ENCODE results near the gene HOPX.
A peak's percentile ranks its signal among the peaks of the same experiment; 100 is the strongest.
"Not testable (repeated sequence)": the region's sequence is repeated elsewhere in the genome, so short reads cannot be mapped to it uniquely, and the experiment has no call there.

HOPX gene

DNA sequence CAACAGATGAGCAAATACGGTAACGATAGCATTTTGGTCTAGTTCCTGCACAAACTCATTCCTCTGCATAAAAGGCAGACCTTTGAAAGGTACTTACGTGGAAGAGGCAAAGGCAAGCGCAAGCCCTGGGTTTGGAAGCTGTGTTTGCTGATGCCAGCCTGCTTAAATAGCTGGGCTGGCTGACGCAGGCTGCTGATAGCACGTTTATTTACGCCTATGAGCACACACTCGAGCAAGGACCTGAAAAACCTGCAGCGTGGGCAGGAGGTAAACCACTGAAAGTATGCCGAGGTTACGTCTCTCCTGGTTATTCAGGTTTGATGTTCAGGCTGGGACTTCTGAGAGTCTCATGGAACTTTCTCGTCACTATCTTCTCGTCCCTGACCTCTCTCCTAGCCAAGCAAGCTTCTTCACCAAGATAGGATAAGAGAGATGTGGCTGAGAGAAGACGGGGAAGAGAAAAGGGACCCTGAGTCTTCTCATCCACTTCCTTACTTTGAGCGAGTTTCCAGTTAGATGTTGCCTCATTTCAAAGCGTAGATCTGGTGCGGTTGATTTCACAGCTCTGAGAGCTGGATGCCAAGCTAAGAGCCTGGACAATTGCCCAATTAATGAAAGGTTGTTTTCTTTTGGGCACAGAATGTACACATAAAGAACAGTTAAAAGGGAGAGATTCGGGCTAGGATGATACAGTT, at the start of gene HOPX:
Gene HOPX, minus strand, starts transcription at position 139 of the 695 bp plus-strand sequence. CDS start 23,480 bp downstream, outside the sequence.
- no peak for DNase-seq (ENCODE audit: low spot score)

GRCh38 chr4:56730097-56730496, 49.0 kb upstream of the HOPX start:
- DNase-seq (ENCODE audit: low spot score): no peak

GRCh38 chr4:56728512-56728911, 47.4 kb upstream of the HOPX start:
- peak; percentile 50 for DNase-seq (ENCODE audit: low spot score)

DNA sequence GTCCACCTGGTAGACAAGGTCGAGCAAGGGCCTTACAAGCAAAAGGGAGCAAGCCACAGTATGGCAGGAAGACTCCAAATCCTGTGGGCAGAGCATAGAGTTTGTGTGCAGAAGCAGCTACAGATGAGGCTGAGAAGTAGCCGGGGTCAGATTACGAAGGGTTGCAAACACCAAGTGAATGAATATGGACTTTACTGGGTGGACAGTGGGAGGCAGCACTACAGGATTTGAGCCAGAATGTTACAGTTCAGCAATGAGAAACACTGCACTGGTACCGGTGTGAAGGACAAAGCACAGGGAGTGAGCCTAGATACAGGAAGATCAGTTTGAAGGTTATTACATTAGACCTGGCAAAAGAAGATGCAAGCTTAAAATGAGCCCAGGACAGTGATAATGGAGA, 46.1 kb upstream of the HOPX start:
- no peak for DNase-seq (ENCODE audit: low spot score)

DNA sequence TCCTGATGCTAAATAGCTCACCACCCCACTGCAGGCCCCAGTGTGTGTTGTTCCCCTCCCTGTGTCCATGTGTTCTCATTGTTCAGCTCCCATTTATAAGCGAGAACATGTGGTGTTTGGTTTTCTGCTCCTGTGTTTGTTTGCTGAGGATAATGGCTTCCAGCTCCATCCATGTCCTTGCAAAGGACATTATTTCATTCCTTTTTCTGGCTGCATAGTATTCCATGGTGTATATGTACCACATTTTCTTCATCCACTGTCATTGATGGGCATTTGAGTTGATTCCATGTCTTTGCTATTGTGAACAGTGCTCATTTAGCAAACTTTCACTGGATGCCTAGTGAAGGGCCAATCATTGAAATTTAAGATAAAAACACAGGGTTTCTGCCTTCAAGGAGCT, 45.5 kb upstream of the HOPX start:
- not testable (repeated sequence) for DNase-seq (ENCODE audit: low spot score)

DNA sequence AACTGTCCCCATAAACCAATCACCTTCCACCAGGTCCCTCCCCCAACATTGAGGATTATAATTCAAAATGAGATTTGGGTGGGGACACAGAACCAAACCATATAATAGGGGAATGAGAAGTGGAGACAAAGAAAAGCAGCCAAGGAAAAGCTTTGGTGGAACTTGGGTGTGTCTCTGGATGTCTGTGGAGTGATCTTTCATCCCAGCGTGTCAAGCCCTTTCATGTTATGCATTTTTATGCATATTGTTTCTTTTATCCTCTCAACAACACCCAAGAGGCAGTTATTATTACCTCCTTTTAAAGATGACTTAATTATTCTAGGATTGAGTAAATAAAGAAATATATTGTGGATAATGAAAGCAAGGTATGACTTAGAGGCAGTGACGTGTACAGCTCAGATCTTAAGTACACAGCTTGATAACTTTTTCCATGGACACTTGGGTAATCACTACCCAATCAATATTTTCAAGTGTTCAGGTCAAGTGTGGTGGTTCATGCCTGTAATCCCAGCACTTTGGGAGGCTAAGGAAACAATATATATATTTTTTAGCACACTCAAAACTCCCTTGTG, 42.6 kb upstream of the HOPX start:
- no peak for DNase-seq (ENCODE audit: low spot score)

DNA sequence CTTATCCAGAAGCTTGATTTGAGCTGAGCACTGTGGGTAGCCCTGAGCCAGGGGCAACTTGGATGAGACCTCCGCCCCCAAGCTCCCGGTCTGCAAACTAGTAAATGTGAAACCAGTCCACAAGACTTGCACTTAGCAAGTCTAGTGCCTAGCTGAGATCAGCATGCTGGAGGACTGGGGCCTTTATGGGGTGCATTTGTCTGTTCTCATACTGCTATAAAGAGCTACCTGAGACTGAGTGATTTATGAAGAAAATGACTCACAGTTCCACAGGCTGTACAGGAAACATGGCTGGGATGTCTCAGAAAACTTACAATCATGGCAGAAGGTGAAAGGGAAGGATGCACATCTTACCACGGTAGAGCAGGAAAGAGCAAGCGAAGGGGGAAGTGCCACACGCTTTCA, 42.1 kb upstream of the HOPX start:
- DNase-seq (ENCODE audit: low spot score): no peak

- no peak for DNase-seq (ENCODE audit: low spot score)
These were observed 27.1 kb upstream of the HOPX start for GRCh38 chr4:56708146-56708545.

GRCh38 chr4:56705966-56706365, 24.9 kb upstream of the HOPX start:
- no peak for DNase-seq (ENCODE audit: low spot score)

- DNase-seq (ENCODE audit: low spot score): no peak
These were observed 24.2 kb upstream of the HOPX start for GRCh38 chr4:56705334-56705733.

DNA sequence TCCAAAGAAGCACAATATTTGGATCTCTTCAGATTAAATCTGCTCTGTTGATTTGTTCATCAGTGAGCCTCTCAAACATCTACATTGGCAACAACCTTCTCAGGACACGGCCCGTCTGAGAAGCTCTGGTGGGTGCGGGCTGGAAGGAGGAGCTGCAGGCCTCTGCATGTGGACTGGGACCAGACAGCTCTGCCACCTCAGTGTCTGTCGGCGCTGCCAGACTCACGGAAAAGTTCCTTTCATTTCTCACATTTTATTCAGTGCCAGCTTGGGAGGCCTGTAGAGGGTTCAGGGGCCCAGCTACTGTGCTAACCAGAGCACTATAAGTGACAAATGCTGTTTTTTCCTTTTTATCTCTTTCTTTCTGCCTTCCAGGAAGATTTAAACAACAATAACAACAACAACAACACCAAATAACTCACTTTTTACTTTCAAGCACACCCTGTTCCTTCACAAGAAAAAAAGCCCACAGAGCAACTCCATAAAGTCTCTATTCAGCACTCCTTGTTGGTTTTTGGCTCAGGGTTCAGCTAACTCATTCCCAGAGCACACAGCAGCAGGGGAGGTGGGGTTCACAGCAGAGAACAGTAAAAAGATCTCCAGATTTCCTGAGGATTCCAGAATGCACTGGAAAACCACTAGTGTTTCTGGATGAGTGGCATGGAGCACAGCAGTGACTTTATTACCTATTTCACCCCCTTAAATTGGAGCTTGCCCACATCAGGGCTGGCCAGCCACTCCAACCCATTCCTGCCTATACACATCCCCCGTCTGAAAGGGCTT, 23.2 kb upstream of the HOPX start:
- DNase-seq (ENCODE audit: low spot score): no peak

GRCh38 chr4:56703378-56703777, 22.3 kb upstream of the HOPX start:
- no peak for DNase-seq (ENCODE audit: low spot score)

DNA sequence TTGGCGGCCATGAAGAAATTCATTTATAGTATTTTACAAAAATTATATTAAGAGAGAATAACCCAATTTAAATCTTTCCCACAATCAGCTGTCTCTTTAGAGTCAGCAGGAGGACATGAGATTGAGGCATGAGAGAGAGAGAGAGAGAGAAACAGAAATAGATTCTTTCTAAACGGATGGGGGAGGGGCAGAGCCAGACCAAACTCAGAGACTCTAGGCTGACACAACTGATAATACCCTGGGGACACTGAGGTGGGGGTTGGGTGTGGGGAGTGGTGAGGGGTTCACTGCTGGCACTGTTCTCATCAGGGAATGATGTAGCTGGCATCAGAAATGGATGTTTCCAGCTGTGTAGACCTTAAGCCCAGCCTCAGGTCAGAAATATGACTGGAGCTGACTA, 20.5 kb upstream of the HOPX start:
- DNase-seq (ENCODE audit: low spot score): no peak

DNA sequence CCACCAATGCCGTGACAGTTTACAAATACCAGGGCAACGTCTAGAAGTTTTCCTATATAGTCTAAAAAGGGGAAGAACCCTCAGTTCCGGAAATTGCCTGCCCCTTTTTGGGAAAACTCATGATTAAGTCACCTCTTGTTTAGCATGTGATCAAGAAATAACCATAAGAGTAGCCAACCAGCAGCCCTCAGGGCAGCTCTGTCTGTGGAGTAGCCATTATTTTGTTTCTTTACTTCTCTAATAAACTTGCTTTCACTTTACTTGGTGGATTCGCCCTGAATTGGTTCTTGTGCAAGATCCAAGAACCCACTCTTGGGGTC, 20.0 kb upstream of the HOPX start:
- no peak for DNase-seq (ENCODE audit: low spot score)

DNA sequence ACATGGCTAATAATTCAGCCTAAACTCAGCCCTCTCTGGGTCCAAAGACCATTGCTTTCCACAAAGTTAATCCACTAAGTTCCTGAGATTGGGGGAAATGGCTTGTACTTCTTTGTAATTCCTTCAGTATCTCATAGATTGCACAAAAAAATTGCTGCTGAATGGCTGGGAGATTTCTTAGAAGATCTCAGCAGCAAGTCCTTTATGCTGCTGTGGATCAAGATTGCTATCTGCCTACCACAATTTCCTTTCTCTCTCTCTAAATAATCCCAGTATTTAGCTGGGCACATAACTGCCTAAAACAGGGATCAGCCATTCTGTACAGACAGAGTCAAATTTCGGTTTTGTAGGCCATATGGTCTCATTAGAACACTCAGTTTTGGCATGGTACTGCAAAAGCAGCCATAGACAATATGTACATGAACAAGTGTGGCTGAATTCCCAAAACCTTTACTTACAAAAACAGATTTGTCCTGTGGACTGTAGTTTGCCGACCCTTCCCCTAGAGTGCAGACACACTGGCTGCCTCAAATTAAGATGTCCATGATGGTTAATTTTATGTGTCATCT, 18.5 kb upstream of the HOPX start:
- DNase-seq (ENCODE audit: low spot score): no peak

- DNase-seq (ENCODE audit: low spot score): peak; percentile 8
These were observed 17.2 kb upstream of the HOPX start for GRCh38 chr4:56698329-56698728.

DNA sequence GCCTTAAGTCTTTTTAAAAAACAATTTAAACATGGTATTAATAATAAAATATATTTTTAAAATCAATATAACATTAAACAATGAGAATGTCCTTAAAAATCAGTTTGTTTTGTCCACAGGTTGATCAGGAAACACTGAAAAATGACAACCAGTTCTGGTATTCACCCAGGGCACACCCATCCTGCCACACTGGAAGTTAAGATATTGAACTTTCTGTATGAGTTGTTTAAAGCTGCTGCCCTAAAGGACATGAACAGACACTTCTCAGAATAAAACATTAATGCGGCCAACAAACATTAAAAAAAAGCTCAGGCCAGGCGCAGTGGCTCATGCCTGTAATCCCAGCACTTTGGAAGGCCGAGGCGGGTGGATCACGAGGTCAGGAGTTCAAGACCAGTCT, 15.0 kb upstream of the HOPX start:
- no peak for DNase-seq (ENCODE audit: low spot score)

GRCh38 chr4:56693476-56693875, 12.4 kb upstream of the HOPX start:
- not testable (repeated sequence) for DNase-seq (ENCODE audit: low spot score)

- DNase-seq (ENCODE audit: low spot score): no peak
These were observed 11.5 kb upstream of the HOPX start for GRCh38 chr4:56692576-56692975.

DNA sequence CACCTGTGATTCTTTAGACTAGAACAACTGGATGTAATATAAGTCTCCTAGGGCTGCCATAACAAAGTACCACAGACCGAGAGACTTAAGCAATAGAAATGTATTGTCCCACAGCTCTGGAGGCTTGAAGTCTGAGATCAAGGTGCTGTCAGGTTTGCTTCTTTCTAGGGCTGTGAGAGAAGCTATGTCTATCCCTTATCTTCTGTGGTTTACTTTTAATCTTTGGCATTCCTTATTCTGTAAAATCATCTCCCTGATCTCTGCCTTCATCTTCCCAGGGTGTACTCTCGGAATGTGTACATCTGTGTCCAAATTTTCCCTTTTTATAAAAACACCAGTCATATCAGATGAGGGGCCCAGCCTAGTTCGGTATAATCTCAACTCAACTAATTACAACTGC, 10.3 kb upstream of the HOPX start:
- no peak for DNase-seq (ENCODE audit: low spot score)

DNA sequence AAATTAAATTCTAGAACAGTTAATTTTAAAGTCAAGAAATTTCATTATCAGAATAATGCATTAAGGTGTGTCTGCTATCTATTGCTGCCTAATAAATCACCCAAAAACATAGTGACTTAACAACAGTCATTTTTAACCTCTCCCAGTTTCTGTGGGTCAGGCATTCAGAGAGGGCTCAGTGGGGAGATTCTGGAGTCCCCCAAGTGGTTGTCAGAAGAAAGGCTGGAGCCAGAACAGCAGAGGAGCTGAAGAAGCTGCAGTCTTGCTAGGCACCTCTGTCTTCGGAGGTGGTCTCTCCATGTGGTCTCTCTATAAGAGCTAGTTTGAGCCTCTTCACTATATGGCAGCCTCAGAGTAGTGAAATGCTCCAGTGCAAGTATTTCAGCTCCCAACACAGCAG, 9.3 kb upstream of the HOPX start:
- no peak for DNase-seq (ENCODE audit: low spot score)

DNA sequence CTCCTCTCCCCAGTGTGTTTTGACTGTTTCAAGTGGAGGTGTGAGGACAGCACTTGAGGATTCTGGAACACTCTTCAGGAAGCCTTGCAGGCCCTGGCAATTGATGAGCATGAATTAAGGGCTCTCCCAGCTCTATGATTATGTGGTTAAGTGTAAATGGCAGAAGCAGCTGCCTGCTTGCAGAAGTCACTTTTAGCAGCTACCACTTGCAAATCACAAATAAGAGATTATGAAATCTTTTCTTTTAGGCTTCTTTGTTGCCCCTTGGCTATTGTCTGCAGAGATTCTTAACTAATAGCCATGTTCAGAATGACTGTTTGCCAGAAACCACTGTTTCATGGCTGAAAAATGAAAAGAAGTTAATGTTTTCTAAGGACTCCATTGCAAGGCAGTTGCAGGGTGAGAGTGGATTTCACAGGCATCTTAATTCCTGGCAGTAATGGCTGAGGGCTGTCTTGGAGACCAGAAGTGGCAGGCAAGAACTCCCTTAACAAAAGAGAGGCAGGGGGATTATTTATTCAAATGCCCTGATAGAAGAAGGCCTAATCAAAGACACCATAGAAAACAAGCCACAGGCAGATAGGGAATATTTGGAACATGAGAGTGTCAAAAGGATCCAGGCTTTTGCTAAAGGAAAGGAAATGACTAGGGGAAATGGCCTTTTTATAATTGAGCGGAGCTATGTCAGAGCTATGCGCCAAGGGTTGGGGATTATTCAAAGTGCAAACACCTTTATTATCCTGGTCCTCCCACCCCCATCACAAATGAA, 8.3 kb upstream of the HOPX start:
- DNase-seq (ENCODE audit: low spot score): no peak
